ENCODE data around the gene MRPL44.
A peak's percentile ranks its signal among the peaks of the same experiment; 100 is the strongest.

MRPL44 gene

DNA sequence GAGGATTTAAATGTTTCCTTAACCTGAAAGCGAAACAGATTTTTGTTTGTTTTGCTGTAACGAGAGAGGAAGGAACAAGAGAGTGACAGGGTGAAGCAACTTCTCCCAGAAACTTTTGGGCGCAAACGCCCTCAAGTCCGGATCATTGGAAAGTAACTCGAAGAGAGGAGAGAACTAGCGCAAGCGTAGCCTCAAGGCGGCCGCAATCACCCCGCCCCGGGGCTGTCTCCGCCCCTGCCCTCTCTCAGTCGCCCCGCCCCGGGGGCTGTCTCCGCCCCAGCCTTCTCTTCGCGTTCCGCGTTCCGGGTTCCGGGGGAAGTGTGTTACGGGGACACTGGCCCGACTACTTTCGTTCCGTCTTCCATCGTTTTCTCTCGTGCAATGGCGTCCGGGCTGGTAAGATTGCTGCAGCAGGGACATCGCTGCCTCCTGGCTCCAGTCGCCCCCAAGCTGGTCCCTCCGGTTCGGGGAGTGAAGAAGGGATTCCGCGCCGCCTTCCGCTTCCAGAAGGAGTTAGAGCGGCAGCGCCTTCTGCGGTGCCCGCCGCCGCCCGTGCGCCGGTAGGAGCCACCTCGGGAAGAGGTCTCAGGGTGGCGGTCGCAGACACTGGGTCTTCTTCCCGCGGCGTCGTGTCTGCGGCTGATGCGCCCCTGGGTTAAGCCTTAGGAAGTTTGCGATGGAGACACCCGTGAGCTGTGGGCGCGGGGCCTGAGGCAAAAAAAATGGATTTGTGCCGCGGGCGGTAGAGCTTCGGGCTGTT is at the start of gene MRPL44:
Gene MRPL44 (plus strand): TSS at position 372 of the 760 bp plus-strand sequence. CDS start 10 bp downstream, at position 382.
- peak; percentile 96 for DNase-seq
- in situ Hi-C loops (cut with HindIII; ENCODE audit: low pct_ligation_motif_present, low pct_unique_long_range_greater_than_20kb, low sequenced_read_pairs) = no loop called here

- in situ Hi-C loops (cut with HindIII; ENCODE audit: low pct_ligation_motif_present, low pct_unique_long_range_greater_than_20kb, low sequenced_read_pairs) = no loop called here
- no peak for DNase-seq
Observed at GRCh38 chr2:223908304-223908998, 48.8 kb upstream of the MRPL44 start.

DNA sequence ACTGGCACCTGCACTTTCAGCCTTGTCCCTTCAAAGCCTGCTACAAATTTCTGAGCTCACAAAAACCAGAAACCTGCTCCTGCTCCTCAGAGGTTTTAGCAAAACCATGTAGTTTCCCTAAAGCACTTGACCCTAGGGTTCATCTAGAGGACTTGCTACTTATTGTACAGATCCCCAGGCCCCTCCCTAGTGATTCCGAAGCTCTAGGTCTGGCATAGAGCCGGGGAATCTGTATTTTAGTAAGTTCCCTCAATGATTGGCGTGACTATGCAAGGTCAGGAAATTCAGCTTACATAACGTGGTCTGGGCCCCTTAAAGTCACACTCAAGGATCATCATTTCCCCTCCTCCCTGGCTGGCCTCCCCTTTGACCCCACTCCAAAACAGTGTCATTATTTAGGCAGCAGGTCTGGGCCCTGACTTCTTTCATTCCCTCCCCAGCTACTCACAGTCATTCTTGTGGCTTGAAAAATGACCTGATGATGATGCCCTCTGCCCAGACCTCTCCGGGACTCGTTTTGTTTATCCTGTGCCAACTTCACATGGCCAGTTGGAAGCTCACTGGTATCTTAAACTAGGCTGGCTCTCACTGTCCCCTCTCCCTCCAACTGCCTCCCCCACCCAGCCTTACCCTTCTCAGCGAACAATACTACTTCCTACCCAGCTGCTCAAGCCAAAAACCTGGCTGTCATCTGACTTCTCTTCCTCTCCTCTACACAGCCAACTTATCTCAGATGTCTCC is 48.1 kb upstream of the MRPL44 start:
- no peak for DNase-seq
- in situ Hi-C loops (cut with HindIII; ENCODE audit: low pct_ligation_motif_present, low pct_unique_long_range_greater_than_20kb, low sequenced_read_pairs) = no loop called here

GRCh38 chr2:223914324-223914723 is 42.9 kb upstream of the MRPL44 start:
- in situ Hi-C loops (cut with HindIII; ENCODE audit: low pct_ligation_motif_present, low pct_unique_long_range_greater_than_20kb, low sequenced_read_pairs) = no loop called here
- DNase-seq = no peak

GRCh38 chr2:223915071-223915470 is 42.2 kb upstream of the MRPL44 start:
- DNase-seq = no peak
- in situ Hi-C loops (cut with HindIII; ENCODE audit: low pct_ligation_motif_present, low pct_unique_long_range_greater_than_20kb, low sequenced_read_pairs) = no loop called here

DNA sequence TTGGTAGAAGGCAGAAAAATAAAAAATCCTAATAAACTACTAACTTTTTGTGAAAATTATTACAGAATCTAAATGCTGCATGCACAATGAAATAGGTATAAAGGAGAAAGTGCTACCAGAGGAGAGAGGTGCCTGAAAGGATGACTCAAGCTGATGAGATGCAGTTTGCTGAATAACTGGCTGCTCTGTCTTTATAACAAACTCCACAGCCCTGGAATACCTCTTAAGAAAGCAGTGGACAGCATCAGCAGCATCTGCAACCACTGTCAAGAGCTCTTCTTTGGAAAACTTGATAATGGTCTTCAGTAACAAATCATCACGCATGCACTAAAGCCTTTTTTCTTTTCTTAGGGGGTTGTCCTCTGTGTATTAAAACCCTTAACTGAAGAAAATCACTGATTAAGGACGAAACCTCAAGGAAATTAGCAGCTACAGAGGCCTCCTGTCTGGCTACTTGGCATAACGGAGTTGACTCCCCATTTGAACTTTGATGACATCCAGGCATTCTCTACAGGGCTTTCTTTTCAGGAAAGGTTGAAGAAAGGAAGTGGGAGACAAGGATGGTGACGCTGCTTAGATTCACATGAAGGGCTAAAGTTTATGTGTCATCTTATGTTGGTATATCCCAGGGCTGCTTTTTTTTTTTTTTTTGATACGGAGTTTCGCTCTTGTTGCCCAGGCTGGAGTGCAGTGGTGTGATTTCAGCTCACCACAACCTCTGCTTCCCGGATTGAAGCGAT is 40.9 kb upstream of the MRPL44 start:
- no peak for DNase-seq
- in situ Hi-C loops (cut with HindIII; ENCODE audit: low pct_ligation_motif_present, low pct_unique_long_range_greater_than_20kb, low sequenced_read_pairs) = no loop called here

DNA sequence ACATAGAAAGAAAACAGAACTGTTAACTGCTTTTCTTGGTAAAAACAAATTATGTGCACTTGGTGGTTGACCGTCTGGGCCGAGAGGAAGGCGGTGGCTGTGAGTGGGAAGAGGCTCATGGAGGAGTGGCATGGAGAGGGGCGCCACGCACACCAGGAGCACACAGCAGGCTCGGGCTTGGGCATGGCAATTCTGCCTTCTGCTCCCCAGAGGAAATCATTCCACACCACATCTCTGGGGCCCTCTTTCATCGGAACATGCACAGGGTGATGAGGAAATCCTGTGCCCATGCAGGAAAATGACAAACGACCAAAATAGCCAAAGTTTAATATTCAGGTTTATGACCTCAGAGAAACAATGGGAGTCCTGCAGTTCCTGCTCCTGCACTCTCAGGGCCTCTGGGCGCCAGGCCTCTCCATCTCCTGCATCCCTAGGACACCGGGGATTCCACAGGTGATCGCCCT is 38.6 kb upstream of the MRPL44 start:
- DNase-seq = no peak
- in situ Hi-C loops (cut with HindIII; ENCODE audit: low pct_ligation_motif_present, low pct_unique_long_range_greater_than_20kb, low sequenced_read_pairs) = no loop called here

- in situ Hi-C loops (cut with HindIII; ENCODE audit: low pct_ligation_motif_present, low pct_unique_long_range_greater_than_20kb, low sequenced_read_pairs) = no loop called here
- no peak for DNase-seq
Observed at GRCh38 chr2:223920109-223920508, 37.2 kb upstream of the MRPL44 start.

GRCh38 chr2:223921204-223921603 is 36.1 kb upstream of the MRPL44 start:
- no peak for DNase-seq
- in situ Hi-C loops (cut with HindIII; ENCODE audit: low pct_ligation_motif_present, low pct_unique_long_range_greater_than_20kb, low sequenced_read_pairs) = no loop called here

DNA sequence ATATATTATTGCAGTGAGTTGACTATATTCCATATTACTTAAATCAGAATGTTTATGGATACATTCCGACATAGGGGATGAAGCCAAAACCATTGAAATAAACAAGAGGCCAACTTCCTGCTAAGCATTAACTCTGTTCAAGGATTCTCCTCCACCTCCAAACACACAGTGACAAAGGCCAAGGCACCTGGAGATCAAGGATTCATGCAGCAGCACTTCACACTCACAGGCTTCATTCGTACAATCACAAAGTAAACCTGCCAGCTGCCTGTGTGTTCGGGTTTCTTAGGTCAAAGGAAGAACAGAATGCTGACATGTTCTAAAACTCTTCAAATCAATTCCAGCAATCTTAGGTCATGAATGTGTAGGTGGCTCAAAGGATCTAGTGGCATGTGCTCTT is 35.0 kb upstream of the MRPL44 start:
- DNase-seq = no peak
- in situ Hi-C loops (cut with HindIII; ENCODE audit: low pct_ligation_motif_present, low pct_unique_long_range_greater_than_20kb, low sequenced_read_pairs) = no loop called here

DNA sequence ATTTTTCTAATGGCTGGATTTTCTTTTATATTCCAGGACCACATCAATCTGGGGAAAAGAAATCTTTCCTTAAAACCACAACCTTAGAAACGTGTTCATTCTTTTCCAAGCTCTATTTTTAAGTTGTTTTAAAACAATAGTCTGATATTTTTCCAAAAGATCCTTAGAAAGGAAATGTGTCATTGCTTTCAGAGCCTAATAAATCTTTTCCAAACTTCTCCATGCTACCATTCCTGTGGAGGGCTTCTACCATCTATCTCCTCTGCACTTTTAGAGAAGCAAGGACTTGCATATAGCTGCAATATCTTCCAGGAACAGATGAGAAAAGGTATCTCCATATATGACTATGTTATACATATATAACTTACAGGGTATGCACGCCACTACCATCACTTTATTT is 33.3 kb upstream of the MRPL44 start:
- DNase-seq = no peak
- in situ Hi-C loops (cut with HindIII; ENCODE audit: low pct_ligation_motif_present, low pct_unique_long_range_greater_than_20kb, low sequenced_read_pairs) = no loop called here

- DNase-seq = no peak
Observed at GRCh38 chr2:223925106-223925505, 32.2 kb upstream of the MRPL44 start.

DNA sequence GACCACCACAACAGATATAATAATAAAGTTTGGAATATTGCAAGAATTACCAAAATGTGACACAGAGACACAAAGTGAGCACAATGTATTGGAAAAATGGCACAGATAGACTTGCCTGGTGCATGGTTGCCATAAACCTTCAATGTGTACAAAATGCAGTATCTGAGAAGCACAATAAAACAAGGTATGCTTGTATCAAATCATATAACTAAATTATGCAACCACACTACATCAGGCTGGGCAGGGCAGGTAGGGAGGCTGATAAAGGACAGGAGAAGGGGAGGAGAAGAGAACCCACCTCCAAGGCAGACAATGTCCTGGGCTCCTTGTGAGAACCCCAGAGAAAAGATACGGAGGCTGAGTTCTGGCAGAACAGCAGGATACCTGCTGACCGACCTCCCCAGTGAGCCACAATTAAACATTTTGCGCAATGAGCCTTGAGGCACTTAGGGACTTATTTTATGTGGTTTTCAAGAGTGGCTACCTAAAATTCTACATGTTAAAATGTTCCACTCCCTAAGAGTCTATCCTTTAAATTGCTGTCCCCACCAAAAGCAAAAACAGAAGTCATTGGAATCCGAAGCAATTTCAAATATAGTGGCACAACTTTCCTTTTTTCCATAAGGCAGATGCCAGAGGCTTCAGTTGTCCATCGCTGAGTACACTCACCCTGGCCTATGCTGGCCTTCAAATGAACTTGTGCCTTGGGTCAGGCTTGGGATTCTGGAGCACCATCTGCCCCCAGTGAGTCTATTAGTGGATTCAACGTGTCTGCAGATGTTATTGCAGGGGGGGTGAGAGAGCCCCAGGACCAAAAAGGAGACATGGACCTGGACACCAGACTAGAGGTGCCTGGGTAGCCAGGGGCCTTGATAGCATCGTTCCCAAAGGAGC is 28.9 kb upstream of the MRPL44 start:
- in situ Hi-C loops (cut with HindIII; ENCODE audit: low pct_ligation_motif_present, low pct_unique_long_range_greater_than_20kb, low sequenced_read_pairs) = no loop called here
- DNase-seq = no peak

More at GRCh38 chr2:223925106-223925505, 32.2 kb upstream of the MRPL44 start:
- in situ Hi-C loops (cut with HindIII; ENCODE audit: low pct_ligation_motif_present, low pct_unique_long_range_greater_than_20kb, low sequenced_read_pairs) = no loop called here

DNA sequence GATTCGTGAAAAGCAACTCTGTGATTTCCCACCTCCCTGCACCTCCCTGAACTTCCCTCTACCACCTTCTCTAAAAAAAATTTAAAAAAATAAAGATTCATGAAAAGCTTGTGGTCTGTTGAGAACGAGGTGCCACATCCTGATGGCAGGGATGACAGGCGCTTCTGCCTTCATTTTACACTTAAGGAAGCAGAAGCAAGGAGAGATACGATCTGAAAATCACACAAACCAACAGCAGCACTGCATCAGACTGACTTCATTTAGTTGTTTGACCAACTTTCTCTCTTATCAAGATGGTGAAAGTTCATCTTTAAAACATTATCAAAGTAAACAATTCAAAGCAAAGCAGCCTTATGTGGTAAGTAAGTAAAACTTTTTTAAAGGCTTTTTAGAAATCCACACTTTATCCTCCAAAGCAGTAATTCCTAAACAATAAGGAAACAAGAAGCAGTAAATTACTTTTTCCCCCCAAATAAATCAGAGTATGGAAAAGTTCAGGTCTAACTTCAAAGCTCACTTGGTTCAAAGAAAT is 27.6 kb upstream of the MRPL44 start:
- DNase-seq = no peak
- in situ Hi-C loops (cut with HindIII; ENCODE audit: low pct_ligation_motif_present, low pct_unique_long_range_greater_than_20kb, low sequenced_read_pairs) = no loop called here

GRCh38 chr2:223930103-223930976 is 26.9 kb upstream of the MRPL44 start:
- in situ Hi-C loops (cut with HindIII; ENCODE audit: low pct_ligation_motif_present, low pct_unique_long_range_greater_than_20kb, low sequenced_read_pairs) = no loop called here
- DNase-seq = no peak

DNA sequence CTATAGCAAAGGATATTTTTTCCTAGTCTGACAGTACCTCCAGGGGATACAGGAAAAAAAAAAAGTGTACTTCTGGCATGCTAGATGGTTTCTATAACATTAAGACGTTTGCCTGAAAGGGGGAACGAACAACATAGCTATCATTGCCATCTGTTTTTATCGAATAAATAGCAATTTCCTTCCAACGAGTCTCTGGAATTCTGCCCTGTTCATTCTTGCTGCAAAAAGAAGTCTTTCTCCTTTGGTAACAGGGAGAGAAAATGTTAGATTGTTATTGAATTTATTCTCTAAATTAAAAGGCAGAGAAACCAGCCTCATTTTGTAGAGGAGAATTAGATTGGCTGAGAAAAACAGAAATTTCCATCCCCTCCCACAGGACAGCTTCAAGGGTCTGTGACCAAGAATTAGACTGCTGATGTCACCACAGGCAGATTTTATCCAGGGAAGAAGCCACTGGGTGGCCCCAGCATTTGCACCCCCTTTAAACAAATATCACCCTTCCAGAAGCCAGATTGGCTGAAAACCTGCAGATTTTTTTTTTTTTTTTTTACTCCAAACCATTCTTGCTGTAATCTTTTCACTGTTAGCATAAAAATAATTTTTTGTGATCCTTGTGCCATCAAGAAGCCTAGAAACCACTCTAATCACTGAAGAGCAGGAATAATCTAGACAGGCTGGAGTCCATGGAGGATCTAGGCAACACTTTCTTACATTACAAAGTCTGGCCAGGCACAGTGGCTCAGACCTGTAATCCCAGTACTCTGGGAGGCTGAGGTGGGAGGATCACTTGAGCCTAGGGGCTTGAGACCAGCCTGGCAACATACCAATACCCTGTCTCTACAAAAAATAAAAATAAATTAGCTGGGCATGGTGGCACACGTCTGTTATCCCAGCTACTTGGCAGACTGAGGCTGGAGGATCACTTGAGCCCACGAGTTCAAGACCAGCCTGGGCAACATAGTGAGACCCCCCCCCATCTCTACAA is 24.2 kb upstream of the MRPL44 start:
- no peak for DNase-seq
- in situ Hi-C loops (cut with HindIII; ENCODE audit: low pct_ligation_motif_present, low pct_unique_long_range_greater_than_20kb, low sequenced_read_pairs) = no loop called here

Data from ACHN (cell line).